Esophagus squamous epithelium (tissue), 5 donors: ENCODE measurements around the gene COG5. TPM values are rescaled to one million over a fixed set of nuclear protein-coding genes. Genes with fewer than 3 reads are reported as not detected.

ENCODE experiments used
- DNase-seq: peaks from one replicate; lab custom pipeline; 2025; lab: John Stamatoyannopoulos, UW
- H3K27ac ChIP-seq, 4 donors: fragments of 200-600 bp; sonication (generic); one replicate each; pipeline ENCODE4 v1.5.1; 2016 to 2019; ENCODE audit warnings: mild to moderate bottlenecking in 1 of 4
- H3K27me3 ChIP-seq, 4 donors: fragments of 200-600 bp; sonication (generic); 1 replicate in 3 of 4; 2 replicates in 1 of 4; pipeline versions ENCODE4 v1.5.1 to v1.6.0; 2017 to 2021; ENCODE audit warnings: antibody characterized with exemption in 1 of 4
- H3K36me3 ChIP-seq, 3 donors: fragments of 200-600 bp; sonication (generic); one replicate each; pipeline ENCODE4 v1.5.1; 2016 to 2019
- H3K4me1 ChIP-seq, 3 donors: fragments of 200-600 bp; sonication (generic); one replicate each; pipeline ENCODE4 v1.5.1; 2017 to 2019
- H3K4me3 ChIP-seq, 4 donors: fragments of 200-600 bp; sonication (generic); 1 replicate in 3 of 4; 2 replicates in 1 of 4; pipeline ENCODE4 v1.5.1; 2016 to 2019; ENCODE audit warnings: mild to moderate bottlenecking in 2 of 4, moderate library complexity in 1 of 4
- H3K9me3 ChIP-seq, 3 donors: fragments of 200-600 bp; sonication (generic); one replicate each; pipeline ENCODE4 v1.5.1; 2016 to 2019
- CTCF ChIP-seq, 6 experiments: fragments of 450-650 bp in 4 of 6; fragments of 200-600 bp in 2 of 6; sonication (generic) in 2 of 6; IDR thresholded peaks; one replicate each; pipeline ENCODE4 v1.5.1; 2016 to 2019; ENCODE audit warnings: antibody characterized with exemption in 6 of 6, mild to moderate bottlenecking in 4 of 6, moderate library complexity in 4 of 6
- POLR2A ChIP-seq, 4 donors: fragments of 450-650 bp; IDR thresholded peaks; one replicate each; pipeline ENCODE4 v1.6.1; 2017; ENCODE audit warnings: antibody characterized with exemption in 4 of 4, mild to moderate bottlenecking in 4 of 4, moderate library complexity in 3 of 4
- WGBS, 2 donors: methylation state at CpG; one replicate each; pipeline ENCODE4 v1.1.5; 2018; 5-methylcytosine and 5-hydroxymethylcytosine counted together
- intact Hi-C: fragments of 100-400 bp; cut with DNase I; formaldehyde crosslinking; loops from one replicate; pipeline ENCODE4 v1.15.0; 2022
- total RNA-seq, 4 donors: library from RNA; depleted of rRNA; stranded (reverse); fragments of >200 nt; gene quantifications; one replicate each; pipeline ENCODE4 v1.1.0, GENCODE V29; 2016
- donor health status: DM: yes; HTN: yes; CAD: no.

The COG5 gene
- total RNA-seq, 4 donors from 2014 or later = 24.4 to 30.0 (median 27.2) TPM

DNA sequence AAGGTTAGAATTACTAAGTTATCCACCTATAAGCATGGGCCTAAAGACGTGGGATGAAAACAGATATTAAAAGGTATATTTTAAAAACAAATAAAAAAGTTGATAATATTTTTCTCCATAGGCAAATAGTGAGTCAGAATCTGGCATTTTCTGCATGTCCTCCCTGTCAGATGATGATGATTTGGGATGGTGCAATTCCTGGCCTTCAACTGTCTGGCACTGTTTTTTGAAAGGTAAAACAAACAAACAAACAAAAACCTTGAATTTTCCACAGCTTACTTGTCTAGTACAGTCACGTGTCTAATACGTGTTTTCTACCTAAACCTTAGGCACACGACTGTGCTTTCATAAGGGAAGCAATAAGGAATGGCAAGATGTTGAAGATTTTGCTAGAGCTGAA, 377.5 kb downstream of the COG5 start:
- no peak for TF ChIP-seq POLR2A (IDR thresholded peaks at IDR 0.05)
- Histone ChIP-seq H3K4me1 (peaks cover 0 to 7% (median 0%) of the 10 kb centered on the region in 3 donors), H3K36me3 (peaks cover 7 to 100% (median 23%) of the 10 kb centered on the region in 3 donors)

GRCh38 chr7:107185716-107186115, 378.0 kb downstream of the COG5 start:
- Histone ChIP-seq H3K4me3 (no peak overlapping the region), H3K36me3 (peaks cover 7 to 100% (median 18%) of the 10 kb centered on the region in 3 donors), H3K9me3 (no peaks in the 10 kb centered on the region), H3K27ac (no peak overlapping the region), H3K4me1 (peaks cover 0 to 13% (median 0%) of the 10 kb centered on the region in 3 donors), H3K27me3 (no peaks in the 10 kb centered on the region)
- 74 to 76% methylated on average over 4 of the region's 4 CpGs for WGBS, 2 donors
- TF ChIP-seq POLR2A (IDR thresholded peaks at IDR 0.05) (no peak), CTCF (IDR thresholded peaks at IDR 0.05) (no peak)
- DNase-seq = no peak
- intact Hi-C loops = no loop called here

More for the DNA sequence above, 377.5 kb downstream of the COG5 start:
- intact Hi-C loops = no loop called here
- Histone ChIP-seq H3K27me3 (no peaks in the 10 kb centered on the region), H3K4me3 (no peak overlapping the region), H3K9me3 (no peaks in the 10 kb centered on the region), H3K27ac (no peak overlapping the region)
- 82 to 92% methylated on average over 4 of the region's 4 CpGs for WGBS, 2 donors
- DNase-seq = no peak

DNA sequence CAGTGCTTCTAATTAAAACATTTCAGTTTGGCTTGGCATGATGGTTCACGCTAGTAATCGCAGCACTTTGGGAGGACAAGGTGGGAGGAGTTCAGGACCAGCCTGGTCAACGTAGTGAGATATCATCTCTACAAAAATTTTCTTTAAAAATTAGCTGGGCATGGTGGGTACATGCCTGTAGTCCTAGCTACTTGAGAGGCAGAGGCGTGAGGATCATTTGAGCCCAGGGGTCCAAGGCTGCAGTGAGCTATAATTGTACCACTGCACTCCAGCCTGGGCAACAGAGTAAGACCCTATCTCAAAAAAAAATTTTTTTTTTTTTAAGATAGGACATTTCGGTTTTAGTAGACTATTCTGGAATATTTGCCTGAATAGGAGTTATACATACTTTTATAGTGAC, 382.5 kb downstream of the COG5 start:
- H3K9me3 ChIP-seq = no peaks in the 10 kb centered on the region
- peaks cover 0 to 53% (median 19%) of the 10 kb centered on the region in 3 donors for H3K4me1 ChIP-seq
- no peak overlapping the region for H3K4me3 ChIP-seq
- intact Hi-C loops = no loop called here
- peaks cover 2 to 70% (median 6%) of the 10 kb centered on the region in 3 donors for H3K36me3 ChIP-seq
- no peak for DNase-seq
- WGBS, 2 donors = 83% methylated on average over 5 of the region's 5 CpGs
- H3K27ac ChIP-seq = no peak overlapping the region
- TF ChIP-seq CTCF (IDR thresholded peaks at IDR 0.05) (no peak), POLR2A (IDR thresholded peaks at IDR 0.05) (no peak)
- no peaks in the 10 kb centered on the region for H3K27me3 ChIP-seq

- DNase-seq = no peak
- H3K27ac ChIP-seq = peak overlapping the region in 1 of 4 donors; percentile 6
- H3K4me1 ChIP-seq = peaks cover 0 to 57% (median 21%) of the 10 kb centered on the region in 3 donors
- H3K9me3 ChIP-seq = no peaks in the 10 kb centered on the region
- peaks cover 0 to 62% (median 6%) of the 10 kb centered on the region in 3 donors for H3K36me3 ChIP-seq
- WGBS, 2 donors = 20 to 50% methylated on average over 1 of the region's 1 CpG
- intact Hi-C loops = no loop called here
- H3K27me3 ChIP-seq = no peaks in the 10 kb centered on the region
- no peak overlapping the region for H3K4me3 ChIP-seq
- TF ChIP-seq CTCF (IDR thresholded peaks at IDR 0.05) (no peak), POLR2A (IDR thresholded peaks at IDR 0.05) (no peak)
Measured at GRCh38 chr7:107180378-107180777, 383.3 kb downstream of the COG5 start.

- Histone ChIP-seq H3K27me3 (no peaks in the 10 kb centered on the region), H3K4me3 (no peak overlapping the region), H3K9me3 (no peaks in the 10 kb centered on the region), H3K4me1 (peaks cover 0 to 59% (median 28%) of the 10 kb centered on the region in 3 donors), H3K36me3 (peaks cover 0 to 53% (median 6%) of the 10 kb centered on the region in 3 donors), H3K27ac (no peak overlapping the region)
- no peak for DNase-seq
- intact Hi-C loops = no loop called here
- no peak for TF ChIP-seq CTCF (IDR thresholded peaks at IDR 0.05)
- TF ChIP-seq POLR2A (IDR thresholded peaks at IDR 0.05) = no peak
- WGBS, 2 donors = 75 to 78% methylated on average over 13 to 14 of the region's 14 CpGs
Measured at GRCh38 chr7:107179326-107180164, 384.2 kb downstream of the COG5 start.
